M059J (cell line): ENCODE data around the gene USP54. TPM values are rescaled to one million over a fixed set of nuclear protein-coding genes. Genes with fewer than 3 reads are reported as not detected.
"Not testable (repeated sequence)": the region's sequence is repeated elsewhere in the genome, so short reads cannot be mapped to it uniquely, and the experiment has no call there.

Experiments
- DNase-seq: peaks from one replicate; pipeline ENCODE4 v3.0.0-alpha.2; 2012; ENCODE audit warnings: low read depth
- total RNA-seq: library from RNA; depleted of rRNA; stranded (reverse); fragments of >200 nt; shearing (Covaris generic); gene quantifications from 2 replicates; pipeline ENCODE4 v1.2.3, GENCODE V29; 2014

The USP54 gene
- total RNA-seq, 1 experiment from 2014 or later = 13.5 TPM

- DNase-seq = peak; percentile 64
Measured at GRCh38 chr10:73591935-73592699, 975 bp upstream of the USP54 start.

DNA sequence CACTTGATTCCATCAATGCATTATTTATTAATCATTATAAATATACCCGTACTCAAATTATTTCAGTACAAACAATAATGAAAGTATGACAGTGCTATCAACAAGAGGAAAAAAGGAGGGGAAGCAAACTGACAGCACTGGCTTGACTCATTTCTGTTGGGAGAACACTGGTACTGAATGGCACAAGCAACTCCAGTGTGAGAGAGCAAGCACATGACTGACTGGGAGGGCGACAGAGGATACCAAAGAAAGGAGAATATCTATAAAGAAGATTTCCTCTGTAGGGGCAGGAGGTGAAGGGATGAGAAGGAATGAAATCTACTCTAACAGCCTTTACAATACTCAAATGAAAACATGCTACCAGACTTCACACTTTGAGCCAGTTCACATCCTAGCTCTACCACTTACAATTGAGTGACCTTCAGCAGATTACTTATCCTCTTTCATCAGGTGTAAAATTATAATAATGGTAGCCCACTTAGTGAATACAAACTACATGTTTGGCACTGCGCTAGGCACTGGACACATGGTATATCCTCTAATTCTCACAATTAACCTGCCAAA is 1.5 kb downstream of the USP54 start:
- peak; percentile 34 for DNase-seq

DNA sequence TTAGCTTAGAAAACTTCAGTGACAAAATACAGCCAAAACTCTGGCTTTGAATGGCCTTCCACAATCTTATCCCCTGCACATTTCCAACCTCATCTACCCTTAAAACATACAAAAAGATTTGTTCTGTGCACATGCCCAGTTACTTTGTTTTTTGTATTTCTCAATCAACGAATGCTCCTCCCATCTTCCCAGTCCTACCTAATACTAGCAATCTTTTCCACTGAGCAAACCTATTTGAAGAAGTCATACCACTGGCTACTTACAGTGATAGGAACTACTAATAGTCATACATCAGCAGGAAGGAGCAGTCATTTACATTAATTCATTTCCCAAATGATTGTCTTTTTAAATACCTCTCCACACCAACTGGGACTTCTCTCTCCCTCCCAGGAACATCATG is 2.5 kb downstream of the USP54 start:
- no peak for DNase-seq

DNA sequence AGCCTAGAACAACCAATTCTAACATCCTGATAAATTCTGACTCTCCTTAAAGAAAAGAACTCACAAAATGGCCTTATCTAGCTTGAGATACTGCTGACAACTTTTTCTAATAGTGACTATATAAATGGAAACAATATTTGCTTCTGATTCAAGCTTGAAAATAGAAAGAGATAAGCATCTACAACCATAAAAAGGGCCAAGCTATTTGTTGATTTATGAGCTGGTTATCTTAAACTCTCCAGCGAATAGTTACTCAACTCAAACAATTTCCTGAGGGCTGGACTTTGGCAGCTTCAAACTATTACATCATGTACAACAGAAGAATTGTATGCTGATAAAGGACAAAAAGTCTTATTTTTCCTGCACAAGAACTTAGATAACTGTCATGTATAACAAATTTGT is 4.6 kb downstream of the USP54 start:
- DNase-seq = peak; percentile 83

DNA sequence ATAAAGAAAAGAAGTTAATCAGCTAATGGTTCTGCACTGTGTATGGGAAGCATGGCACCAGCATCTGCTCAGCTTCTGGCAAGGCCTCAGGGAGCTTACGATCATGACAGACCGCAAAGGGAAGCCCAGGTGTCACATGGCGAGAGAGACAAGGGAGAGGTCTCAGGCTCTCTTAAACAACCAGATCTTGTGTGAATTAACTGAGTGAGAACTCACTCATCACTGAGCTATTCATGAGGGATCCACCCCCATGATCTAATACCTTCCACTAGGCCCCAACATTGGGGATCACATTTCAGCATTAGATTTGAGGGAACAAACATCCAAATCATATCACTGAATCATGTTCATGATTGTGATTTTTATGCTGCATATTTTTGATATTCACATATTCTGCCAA is 5.8 kb downstream of the USP54 start:
- DNase-seq = peak; percentile 46

- peak; percentile 68 for DNase-seq
Measured at GRCh38 chr10:73584737-73585136, 6.4 kb downstream of the USP54 start.

DNA sequence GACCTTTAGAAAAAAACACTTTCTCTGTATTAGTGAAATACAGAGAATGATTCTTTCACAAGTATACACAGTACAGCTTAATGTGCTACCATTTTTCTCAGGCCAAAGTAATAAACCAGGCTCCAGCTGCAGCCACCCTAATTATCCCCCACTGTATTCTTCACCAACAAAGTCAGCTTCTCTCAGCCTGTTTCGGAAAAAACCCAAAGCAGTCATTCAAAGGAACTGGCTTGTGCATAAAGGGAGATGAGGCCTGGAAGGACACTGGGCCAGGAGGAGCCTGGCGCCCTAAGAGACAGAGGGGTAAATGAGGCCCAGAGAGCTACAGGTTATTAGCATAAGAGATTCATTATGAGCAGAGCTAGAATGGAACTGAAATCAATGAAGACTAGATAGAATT is 9.2 kb downstream of the USP54 start:
- no peak for DNase-seq

GRCh38 chr10:73578927-73579326 is 12.2 kb downstream of the USP54 start:
- not testable (repeated sequence) for DNase-seq

DNA sequence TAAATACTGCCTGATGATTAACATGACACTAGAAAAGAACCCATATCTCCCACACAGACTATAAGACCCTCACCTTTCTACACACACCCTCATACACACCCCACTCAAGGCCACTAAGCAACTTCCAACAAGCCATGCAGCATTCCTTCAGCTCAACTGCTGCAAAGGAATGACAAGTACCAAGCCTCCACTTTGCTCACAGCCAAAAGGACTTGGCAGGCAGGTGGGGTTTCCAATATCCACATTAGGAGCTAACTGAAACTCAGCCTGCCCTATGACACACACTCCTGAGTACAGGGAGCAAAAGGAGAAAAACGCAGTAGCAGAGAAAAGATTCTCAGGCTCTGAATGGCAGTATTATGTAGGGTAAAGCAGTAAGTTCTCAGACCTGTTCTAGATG is 13.4 kb downstream of the USP54 start:
- peak; percentile 49 for DNase-seq

- no peak for DNase-seq
Measured at GRCh38 chr10:73576890-73577591, 14.1 kb downstream of the USP54 start.

DNA sequence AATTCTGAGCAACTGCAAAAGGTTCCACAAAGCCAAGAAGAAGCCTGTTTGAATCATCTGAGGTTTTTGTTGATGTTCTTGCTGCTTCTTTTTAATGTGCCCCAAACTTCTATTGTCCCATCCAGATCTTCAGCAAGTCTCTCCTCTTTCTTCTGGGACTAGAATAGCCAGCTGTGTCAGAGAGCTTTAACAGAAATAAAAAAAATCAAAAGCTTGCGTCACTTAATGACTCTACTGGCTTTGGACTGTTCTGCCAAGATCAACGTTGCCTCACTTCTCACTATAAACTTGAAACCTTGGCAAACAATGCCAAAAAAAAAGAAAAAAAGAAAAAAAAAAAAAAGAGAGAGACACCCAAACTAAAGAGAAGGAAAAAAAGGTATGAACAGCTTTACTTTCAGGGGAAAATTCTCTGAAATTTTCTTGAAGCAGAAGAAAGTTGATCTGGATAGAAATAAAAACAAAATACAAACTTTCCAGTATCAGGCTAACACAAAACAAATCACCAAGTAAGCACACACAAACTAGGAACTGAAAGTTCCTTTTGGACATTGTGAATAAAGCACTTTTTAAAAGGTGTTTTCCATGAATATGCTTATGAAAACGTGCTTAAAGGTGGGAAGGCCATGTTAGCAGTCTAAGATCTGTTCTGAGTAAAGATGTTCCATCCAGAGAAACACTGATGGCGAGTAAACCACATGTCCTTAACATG is 14.8 kb downstream of the USP54 start:
- DNase-seq = peak; percentile 50

- DNase-seq = peak; percentile 21
Measured at GRCh38 chr10:73567025-73567424, 24.1 kb downstream of the USP54 start.

DNA sequence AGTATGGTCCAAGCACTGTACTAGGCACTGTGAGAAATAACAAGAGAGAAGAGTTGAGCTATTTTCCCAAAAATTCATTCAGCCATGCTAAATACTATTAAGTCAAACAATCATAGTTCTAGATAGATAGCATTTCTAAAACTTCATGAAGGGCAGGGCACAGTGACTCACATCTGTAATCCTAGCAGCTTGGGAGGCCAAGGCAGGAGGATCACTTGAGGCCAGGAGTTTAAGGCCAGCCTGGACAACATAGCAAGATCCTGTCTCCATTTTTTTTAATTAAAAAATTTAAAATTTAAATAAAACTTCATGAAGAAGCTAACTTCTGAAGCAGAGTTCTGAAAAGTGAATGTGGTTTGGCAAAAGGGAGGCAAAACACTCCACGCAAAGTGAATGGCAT is 29.9 kb downstream of the USP54 start:
- no peak for DNase-seq

- peak; percentile 54 for DNase-seq
Measured at GRCh38 chr10:73559590-73559989, 31.6 kb downstream of the USP54 start.

GRCh38 chr10:73556855-73557254 is 34.3 kb downstream of the USP54 start:
- DNase-seq = no peak

- no peak for DNase-seq
Measured at GRCh38 chr10:73554721-73555120, 36.4 kb downstream of the USP54 start.

GRCh38 chr10:73553761-73554160 is 37.4 kb downstream of the USP54 start:
- DNase-seq = no peak

- no peak for DNase-seq
Measured at GRCh38 chr10:73552819-73553715, 38.1 kb downstream of the USP54 start.

- no peak for DNase-seq
Measured at GRCh38 chr10:73551515-73551914, 39.6 kb downstream of the USP54 start.

DNA sequence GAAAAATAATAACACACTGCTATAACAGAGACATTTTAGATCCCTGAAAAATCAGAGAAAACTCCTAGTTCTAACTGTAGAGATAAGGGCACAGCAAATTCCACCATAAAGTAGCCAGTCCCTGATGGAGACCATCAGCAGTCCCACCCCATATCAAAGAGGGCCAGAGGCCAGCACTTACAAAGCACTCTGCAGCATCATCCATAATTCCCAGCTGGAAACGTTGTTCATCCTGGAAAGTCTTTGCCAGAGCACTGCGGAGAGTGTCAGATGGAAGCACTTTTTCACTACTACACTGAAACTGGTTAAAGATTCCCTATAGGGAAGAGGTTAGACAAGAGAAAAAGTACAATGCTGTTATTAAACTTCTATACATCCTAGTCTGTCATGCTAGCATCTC is 45.8 kb downstream of the USP54 start:
- no peak for DNase-seq

- no peak for DNase-seq
Measured at GRCh38 chr10:73537709-73538108, 53.4 kb downstream of the USP54 start.
